ENCODE measurements around the gene KCNMA1. TPM values are rescaled to one million over a fixed set of nuclear protein-coding genes. Genes with fewer than 3 reads are reported as not detected.
A peak's percentile ranks its signal among the peaks of the same experiment; 100 is the strongest.

The KCNMA1 gene
- total RNA-seq, 1 experiment from 2014 or later, result 143 TPM

DNA sequence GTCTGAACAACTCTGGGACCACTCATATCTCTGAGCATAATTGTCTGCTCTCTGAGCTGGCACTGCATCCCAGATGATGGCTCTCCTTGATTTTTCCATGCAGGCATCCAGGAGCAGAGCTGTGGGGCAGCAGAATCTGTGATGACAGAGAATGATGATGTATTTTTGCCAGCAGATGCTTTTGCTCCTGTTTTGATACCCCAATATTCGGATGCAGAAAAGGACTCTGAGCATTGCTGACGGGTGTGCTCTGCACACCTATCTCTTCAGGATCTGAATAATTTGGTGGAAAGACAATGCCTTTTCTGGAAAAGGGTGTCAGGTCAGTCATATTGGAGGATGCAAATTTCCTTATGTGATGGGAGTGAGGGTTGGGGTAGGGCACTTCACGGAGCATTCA is 735.9 kb downstream of the KCNMA1 start:
- Histone ChIP-seq H4K20me1 (ENCODE audit: low read length) (no peaks in the 10 kb centered on the region), H3K36me3 (ENCODE audit: low read depth, low read length) (no peaks in the 10 kb centered on the region), H3K4me3 (ENCODE audit: low read length) (no peak overlapping the region), H3K4me2 (ENCODE audit: low read length) (no peak overlapping the region), H3K27me3 (ENCODE audit: low read length) (no peaks in the 10 kb centered on the region), H3K79me2 (ENCODE audit: low read length) (no peaks in the 10 kb centered on the region), H3F3A (ENCODE audit: low read length, unreplicated experiment) (no peaks in the 10 kb centered on the region), H3K4me1 (ENCODE audit: insufficient read depth, low read length) (no peaks in the 10 kb centered on the region), H3K27ac (ENCODE audit: low read length) (no peak overlapping the region), H3K9me2 (replicated peaks; ENCODE audit: low read length) (no peaks in the 10 kb centered on the region), H2AFZ (ENCODE audit: low read length) (no peak overlapping the region), H3K9ac (ENCODE audit: low read length) (no peak overlapping the region), H3K9me3 (ENCODE audit: low read length) (no peaks in the 10 kb centered on the region)
- DNase-seq (no peak), ATAC-seq (no peak)
- no peak for TF ChIP-seq EZH2phosphoT487 (IDR thresholded peaks at IDR 0.05; ENCODE audit: borderline replicate concordance, low read length)
- TF ChIP-seq EZH2 (IDR thresholded peaks at IDR 0.05; ENCODE audit: low read length, unreplicated experiment), result no peak
- ChIA-PET POLR2A (ENCODE audit: unreplicated experiment) (no interaction called here), CTCF (no interaction called here)
- intact Hi-C loops (cut with micrococcal nuclease), result no loop called here
- BruUV-seq (replicated peaks), result no TSS peak

DNA sequence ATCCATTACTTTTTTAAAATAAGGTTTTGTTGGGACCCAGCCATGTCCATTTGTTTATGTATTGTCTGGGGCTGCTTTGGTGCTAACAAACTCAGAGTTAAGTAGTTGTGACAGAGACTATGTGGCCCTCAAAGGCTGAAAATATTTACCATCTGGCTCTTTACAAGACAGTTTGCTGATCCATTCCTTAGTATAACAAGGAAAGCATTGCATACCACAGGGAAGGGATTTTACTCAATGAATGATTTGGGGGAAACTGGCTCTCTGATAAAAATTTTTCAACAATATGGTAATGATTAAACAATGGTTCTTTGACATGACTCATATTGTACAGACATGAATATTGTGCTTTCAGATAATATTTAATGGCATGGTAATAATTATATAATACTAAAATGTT is 738.1 kb downstream of the KCNMA1 start:
- Histone ChIP-seq H3F3A (ENCODE audit: low read length, unreplicated experiment) (no peaks in the 10 kb centered on the region), H4K20me1 (ENCODE audit: low read length) (no peaks in the 10 kb centered on the region), H3K36me3 (ENCODE audit: low read depth, low read length) (no peaks in the 10 kb centered on the region), H3K9me2 (replicated peaks; ENCODE audit: low read length) (no peaks in the 10 kb centered on the region), H3K4me3 (ENCODE audit: low read length) (no peak overlapping the region), H3K79me2 (ENCODE audit: low read length) (no peaks in the 10 kb centered on the region), H2AFZ (ENCODE audit: low read length) (no peak overlapping the region), H3K27ac (ENCODE audit: low read length) (no peak overlapping the region), H3K9ac (ENCODE audit: low read length) (no peak overlapping the region), H3K4me1 (ENCODE audit: insufficient read depth, low read length) (no peaks in the 10 kb centered on the region), H3K27me3 (ENCODE audit: low read length) (no peaks in the 10 kb centered on the region), H3K9me3 (ENCODE audit: low read length) (no peaks in the 10 kb centered on the region), H3K4me2 (ENCODE audit: low read length) (no peak overlapping the region)
- no peak for TF ChIP-seq CTCF (conservative IDR thresholded peaks at IDR 0.05; ENCODE audit: low read depth, low read length)
- no peak for TF ChIP-seq EZH2 (IDR thresholded peaks at IDR 0.05; ENCODE audit: low read length, unreplicated experiment)
- TF ChIP-seq EZH2phosphoT487 (IDR thresholded peaks at IDR 0.05; ENCODE audit: borderline replicate concordance, low read length), result no peak
- peak; percentile 42 for ATAC-seq
- no peak for DNase-seq
- intact Hi-C loops (cut with micrococcal nuclease), result no loop called here
- CTCF ChIA-PET, result no interaction called here
- POLR2A ChIA-PET (ENCODE audit: unreplicated experiment), result no interaction called here
- no TSS peak for BruUV-seq (replicated peaks)

DNA sequence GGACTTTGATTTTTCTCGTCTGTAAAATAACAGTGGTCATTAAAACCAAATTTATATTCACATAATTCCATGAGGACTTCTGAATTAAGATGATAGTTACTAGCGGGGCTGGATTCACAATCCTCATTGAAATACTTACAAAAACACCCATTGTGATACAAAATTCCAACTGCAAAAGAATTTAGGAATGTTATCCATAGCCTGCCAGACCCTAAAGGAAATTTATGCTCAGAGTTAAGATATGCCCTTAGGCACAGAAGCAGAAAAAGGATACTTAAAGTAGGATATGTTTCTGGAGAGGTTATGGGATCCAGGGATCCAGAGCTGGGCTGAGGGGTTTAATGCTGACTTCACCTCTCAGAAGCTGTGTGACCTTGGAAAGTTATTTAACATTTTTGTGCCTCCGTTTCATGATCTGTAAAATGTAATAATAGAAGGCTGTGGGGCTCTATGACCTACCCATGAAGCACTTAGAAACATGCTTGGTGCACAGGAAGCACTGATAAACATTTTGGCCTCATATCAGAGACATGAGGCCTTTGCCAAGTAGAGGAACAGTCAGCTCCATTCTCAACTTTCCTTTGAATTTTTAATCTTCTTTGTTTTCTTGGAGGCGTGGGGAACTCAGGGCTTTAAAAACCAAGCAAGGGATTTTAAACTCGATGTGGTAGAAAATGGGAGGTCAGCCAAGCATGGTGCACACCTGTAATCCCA is 744.7 kb downstream of the KCNMA1 start:
- no peak overlapping the region for H3K9ac ChIP-seq (ENCODE audit: low read length)
- no peak for DNase-seq
- ChIA-PET CTCF (no interaction called here), POLR2A (ENCODE audit: unreplicated experiment) (no interaction called here)
- no peaks in the 10 kb centered on the region for H3K4me1 ChIP-seq (ENCODE audit: insufficient read depth, low read length)
- ATAC-seq, result no peak
- no peaks in the 10 kb centered on the region for H3K9me3 ChIP-seq (ENCODE audit: low read length)
- no peak overlapping the region for H3K27ac ChIP-seq (ENCODE audit: low read length)
- intact Hi-C loops (cut with micrococcal nuclease), result no loop called here
- H3K27me3 ChIP-seq (ENCODE audit: low read length), result no peaks in the 10 kb centered on the region
- no peak overlapping the region for H3K4me2 ChIP-seq (ENCODE audit: low read length)
- no peaks in the 10 kb centered on the region for H3F3A ChIP-seq (ENCODE audit: low read length, unreplicated experiment)
- no peak overlapping the region for H2AFZ ChIP-seq (ENCODE audit: low read length)
- no peaks in the 10 kb centered on the region for H4K20me1 ChIP-seq (ENCODE audit: low read length)
- BruUV-seq (replicated peaks), result no TSS peak
- TF ChIP-seq CTCF (conservative IDR thresholded peaks at IDR 0.05; ENCODE audit: low read depth, low read length), result no peak
- TF ChIP-seq EZH2 (IDR thresholded peaks at IDR 0.05; ENCODE audit: low read length, unreplicated experiment), result no peak
- no peak for TF ChIP-seq EZH2phosphoT487 (IDR thresholded peaks at IDR 0.05; ENCODE audit: borderline replicate concordance, low read length)
- H3K79me2 ChIP-seq (ENCODE audit: low read length), result no peaks in the 10 kb centered on the region
- H3K36me3 ChIP-seq (ENCODE audit: low read depth, low read length), result 0 out of 2 replicates have a peak, but pooled peaks cover 2% of the 10 kb centered on the region
- H3K9me2 ChIP-seq (replicated peaks; ENCODE audit: low read length), result no peaks in the 10 kb centered on the region
- H3K4me3 ChIP-seq (ENCODE audit: low read length), result no peak overlapping the region

Data from PC-3 (cell line).